CD4-positive, CD25-positive, alpha-beta regulatory T cell (primary cell): ENCODE measurements around the gene CRB2. TPM values are rescaled to one million over a fixed set of nuclear protein-coding genes. Genes with fewer than 3 reads are reported as not detected.
A peak's percentile ranks its signal among the peaks of the same experiment; 100 is the strongest.

ENCODE experiments used
- ATAC-seq, 2 donors: fragments of 150-1000 bp; cut with Tn5 transposase; one replicate each; pipeline ENCODE4 v1.10.0; 2021; ENCODE audit warnings: low read depth in 2 of 2, moderate number of reproducible peaks in 2 of 2, moderate library complexity in 1 of 2
- DNase-seq, 3 donors: peaks; one replicate each; pipeline versions ENCODE4 v3.0.0 to v3.0.0-alpha.2; 2012 to 2022; ENCODE audit warnings: mixed read lengths in 1 of 3
- H3K27ac ChIP-seq: one replicate; pipeline ENCODE4 v1.7.0; 2013; ENCODE audit warnings: mild to moderate bottlenecking, low read length; ENCODE audit not compliant: insufficient read depth, poor library complexity, severe bottlenecking
- H3K27me3 ChIP-seq: one replicate; pipeline ENCODE4 v1.7.0; 2013; ENCODE audit warnings: low read length; ENCODE audit not compliant: control insufficient read depth, insufficient read depth
- H3K36me3 ChIP-seq: one replicate; pipeline ENCODE4 v1.7.0; 2013; ENCODE audit warnings: mild to moderate bottlenecking, low read length, moderate library complexity; ENCODE audit not compliant: control insufficient read depth, insufficient read depth
- H3K4me1 ChIP-seq: 2 replicates; pipeline ENCODE4 v1.7.0; 2013; ENCODE audit warnings: mild to moderate bottlenecking, low read length; ENCODE audit not compliant: insufficient read depth, control insufficient read depth, poor library complexity, severe bottlenecking
- H3K4me3 ChIP-seq: one replicate; pipeline ENCODE4 v1.7.0; 2013; ENCODE audit warnings: low read depth, mild to moderate bottlenecking, low read length, moderate library complexity
- H3K9me3 ChIP-seq, 2 experiments: 1 replicate in 1 of 2; 2 replicates in 1 of 2; pipeline ENCODE4 v1.7.0; 2013; ENCODE audit warnings: low read length in 2 of 2, mild to moderate bottlenecking in 1 of 2, moderate library complexity in 1 of 2; ENCODE audit not compliant: control insufficient read depth in 2 of 2
- H3K27ac Mint-ChIP-seq, 3 donors: one replicate each; pipeline ENCODE4 v1.8.0; 2020 to 2022; ENCODE audit warnings: mild to moderate bottlenecking in 3 of 3, mixed read lengths in 3 of 3, moderate library complexity in 2 of 3
- H3K27me3 Mint-ChIP-seq: one replicate; pipeline ENCODE4 v1.8.0; 2022; ENCODE audit warnings: mild to moderate bottlenecking, mixed read lengths
- H3K36me3 Mint-ChIP-seq: one replicate; pipeline ENCODE4 v1.8.0; 2020; ENCODE audit warnings: mixed read lengths
- H3K4me1 Mint-ChIP-seq, 4 donors: one replicate each; pipeline ENCODE4 v1.8.0; 2020 to 2022; ENCODE audit warnings: mixed read lengths in 4 of 4, mild to moderate bottlenecking in 1 of 4
- H3K4me3 Mint-ChIP-seq, 4 donors: one replicate each; pipeline ENCODE4 v1.8.0; 2020 to 2022; ENCODE audit warnings: mild to moderate bottlenecking in 4 of 4, mixed read lengths in 4 of 4, moderate library complexity in 3 of 4
- H3K9me3 Mint-ChIP-seq, 7 donors: one replicate each; pipeline ENCODE4 v1.8.0; 2020 to 2022; ENCODE audit warnings: mixed read lengths in 7 of 7, mild to moderate bottlenecking in 3 of 7, moderate library complexity in 2 of 7
- polyA plus RNA-seq, 4 donors: library from polyadenylated mRNA; unstranded; fragments of 300-500 nt; fragmentation: Illumina TruSeq; gene quantifications; one replicate each; pipeline ENCODE4 v1.2.3, GENCODE V29; 2021
- total RNA-seq: library from RNA; stranded (reverse); gene quantifications from one replicate; pipeline ENCODE4 v1.2.3, GENCODE V29; 2022

The CRB2 gene
- total and polyA plus RNA-seq, 5 donors from 2014 or later: 0.03 TPM; not detected in 4

DNA sequence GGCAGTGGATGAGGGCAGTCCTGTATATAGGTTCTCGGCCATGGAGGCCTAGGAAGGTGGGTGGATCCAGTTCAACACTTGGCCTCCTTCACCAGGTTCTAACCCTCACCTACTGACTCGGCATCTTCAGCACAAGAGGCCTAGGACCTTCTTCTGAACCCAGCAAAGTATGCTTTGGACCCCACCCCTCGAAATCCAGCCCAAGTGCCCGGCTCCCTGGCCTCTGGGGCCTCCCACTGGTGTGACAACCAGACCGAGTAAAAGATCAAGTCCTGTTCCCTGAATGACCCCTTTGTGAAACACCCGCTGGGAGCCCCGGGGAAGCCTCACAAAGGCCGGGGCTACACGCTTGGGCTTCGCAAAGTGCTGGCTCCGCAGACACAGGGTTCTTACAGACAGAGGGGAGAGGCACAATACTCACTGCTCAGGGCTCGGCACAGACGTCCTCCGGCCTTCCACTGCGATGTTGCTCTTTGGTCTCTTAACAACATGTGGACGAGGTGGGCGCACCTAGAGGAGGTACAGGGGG, 47.0 kb downstream of the CRB2 start:
- H3K4me1 Mint-ChIP-seq: peaks cover 0 to 6% (median 0%) of the 10 kb centered on the region in 4 donors
- Histone ChIP-seq H3K9me3 (no peaks in the 10 kb centered on the region), H3K27ac (no peak overlapping the region), H3K4me3 (no peak overlapping the region), H3K36me3 (no peaks in the 10 kb centered on the region), H3K27me3 (no peaks in the 10 kb centered on the region), H3K4me1 (no peaks in the 10 kb centered on the region)
- no peak overlapping the region for H3K27ac Mint-ChIP-seq
- ATAC-seq (no peak), DNase-seq (no peak)
- H3K4me3 Mint-ChIP-seq: no peak overlapping the region
- no peaks in the 10 kb centered on the region for H3K27me3 Mint-ChIP-seq
- H3K9me3 Mint-ChIP-seq: no peaks in the 10 kb centered on the region
- H3K36me3 Mint-ChIP-seq: peaks cover 6% of the 10 kb centered on the region

GRCh38 chr9:123406016-123406415, 50.0 kb downstream of the CRB2 start:
- no peaks in the 10 kb centered on the region for H3K4me1 ChIP-seq
- no peak overlapping the region for H3K27ac ChIP-seq
- Mint-ChIP-seq H3K4me3 (no peak overlapping the region), H3K9me3 (no peaks in the 10 kb centered on the region), H3K27me3 (no peaks in the 10 kb centered on the region), H3K27ac (peak overlapping the region in 1 of 3 donors; percentile 82), H3K36me3 (no peaks in the 10 kb centered on the region), H3K4me1 (peaks cover 0 to 6% (median 0%) of the 10 kb centered on the region in 4 donors)
- H3K4me3 ChIP-seq: no peak overlapping the region
- no peaks in the 10 kb centered on the region for H3K27me3 ChIP-seq
- no peak for DNase-seq
- no peaks in the 10 kb centered on the region for H3K36me3 ChIP-seq
- no peak for ATAC-seq
- H3K9me3 ChIP-seq: no peaks in the 10 kb centered on the region

- Histone ChIP-seq H3K4me3 (no peak overlapping the region), H3K4me1 (no peaks in the 10 kb centered on the region), H3K9me3 (no peaks in the 10 kb centered on the region), H3K27ac (no peak overlapping the region), H3K27me3 (no peaks in the 10 kb centered on the region), H3K36me3 (no peaks in the 10 kb centered on the region)
- Mint-ChIP-seq H3K4me3 (no peak overlapping the region), H3K4me1 (peaks cover 0 to 6% (median 0%) of the 10 kb centered on the region in 4 donors), H3K27me3 (no peaks in the 10 kb centered on the region), H3K36me3 (no peaks in the 10 kb centered on the region), H3K27ac (peak overlapping the region in 1 of 3 donors; percentile 87), H3K9me3 (no peaks in the 10 kb centered on the region)
- DNase-seq (no peak), ATAC-seq (no peak)
Measured at GRCh38 chr9:123406691-123407216, 50.8 kb downstream of the CRB2 start.

DNA sequence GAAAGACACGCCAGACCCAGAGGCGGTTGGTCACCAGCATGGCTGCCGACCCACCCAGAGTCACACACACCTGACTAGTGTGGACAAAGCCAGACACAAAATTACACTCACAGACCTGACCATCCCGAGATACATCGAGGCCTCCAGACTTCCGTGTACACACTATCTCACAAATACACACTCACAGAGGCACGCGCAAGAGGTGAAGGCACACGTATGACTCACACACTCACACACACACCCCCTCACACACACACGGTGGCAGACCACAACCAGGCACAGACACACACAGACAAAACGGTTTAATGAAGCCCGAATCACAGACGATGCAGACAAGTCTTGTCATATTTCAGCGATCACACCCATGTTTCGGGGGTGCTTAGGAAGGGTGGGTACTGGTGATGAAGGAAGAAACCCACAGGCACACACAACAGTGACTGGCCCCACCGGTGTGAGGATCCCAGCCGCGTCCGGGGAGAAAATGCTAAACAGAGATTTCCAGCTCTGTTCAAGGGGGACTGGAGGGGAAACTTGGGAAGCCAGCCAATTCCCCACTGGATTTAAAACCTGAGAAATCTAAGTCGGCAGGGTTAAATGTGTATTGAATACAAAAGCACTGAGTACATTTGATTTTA, 51.3 kb downstream of the CRB2 start:
- ATAC-seq (no peak), DNase-seq (no peak)
- Mint-ChIP-seq H3K36me3 (no peaks in the 10 kb centered on the region), H3K27me3 (no peaks in the 10 kb centered on the region), H3K4me1 (peaks cover 0 to 6% (median 0%) of the 10 kb centered on the region in 4 donors), H3K4me3 (no peak overlapping the region), H3K27ac (peak overlapping the region in 1 of 3 donors; percentile 87), H3K9me3 (no peaks in the 10 kb centered on the region)
- no peak overlapping the region for H3K27ac ChIP-seq
- H3K4me3 ChIP-seq: no peak overlapping the region
- no peaks in the 10 kb centered on the region for H3K9me3 ChIP-seq
- H3K36me3 ChIP-seq: no peaks in the 10 kb centered on the region
- no peaks in the 10 kb centered on the region for H3K27me3 ChIP-seq
- no peaks in the 10 kb centered on the region for H3K4me1 ChIP-seq

DNA sequence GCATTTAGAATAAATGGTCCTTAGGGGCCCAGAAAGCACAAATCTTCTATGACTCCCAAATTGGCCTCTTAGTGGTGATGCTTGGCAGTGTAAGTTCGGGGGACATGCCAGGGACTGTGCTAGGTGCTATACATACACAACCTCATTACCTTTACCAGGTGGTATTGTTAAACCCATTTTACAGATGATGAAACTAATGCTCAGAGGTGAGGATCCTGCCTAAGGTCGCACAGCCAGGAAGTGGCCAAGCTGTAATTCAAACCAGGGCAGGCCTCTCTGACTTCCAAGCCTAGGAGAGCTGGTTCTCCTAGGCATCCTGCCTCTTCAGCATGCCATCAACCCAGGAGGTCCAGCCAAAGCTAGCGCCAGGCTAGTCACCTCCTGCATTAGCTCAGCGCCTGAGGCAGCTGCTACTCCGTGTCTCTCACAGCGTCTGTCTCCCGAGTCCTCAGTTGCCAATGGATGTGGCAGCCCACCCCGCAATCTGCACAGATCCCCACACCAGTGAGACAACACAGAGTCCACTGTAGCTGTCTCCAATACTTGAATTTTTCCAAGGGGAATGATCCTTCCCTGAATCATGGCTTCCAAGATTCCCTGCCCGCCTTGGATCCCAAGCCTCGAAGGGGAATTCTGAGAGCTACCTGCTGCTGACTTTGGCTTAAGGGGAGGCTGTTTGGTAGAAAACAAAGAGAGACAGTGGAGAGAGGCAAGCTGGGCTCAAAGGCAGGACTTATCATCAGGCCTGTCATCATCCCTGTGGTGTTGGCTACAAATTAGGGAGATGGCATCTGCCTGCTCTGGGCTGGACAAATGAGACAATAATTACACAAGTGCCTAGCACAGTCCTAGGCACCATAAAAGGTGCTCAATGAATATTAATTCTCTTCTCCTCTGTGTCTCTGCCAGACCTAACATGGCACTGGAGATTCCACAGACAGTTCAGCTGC, 52.6 kb downstream of the CRB2 start:
- Histone ChIP-seq H3K4me1 (no peaks in the 10 kb centered on the region), H3K9me3 (no peaks in the 10 kb centered on the region), H3K27ac (no peak overlapping the region), H3K27me3 (no peaks in the 10 kb centered on the region), H3K4me3 (no peak overlapping the region), H3K36me3 (no peaks in the 10 kb centered on the region)
- H3K9me3 Mint-ChIP-seq: no peaks in the 10 kb centered on the region
- H3K4me1 Mint-ChIP-seq: peaks cover 0 to 6% (median 0%) of the 10 kb centered on the region in 4 donors
- DNase-seq (no peak), ATAC-seq (no peak)
- no peaks in the 10 kb centered on the region for H3K27me3 Mint-ChIP-seq
- H3K27ac Mint-ChIP-seq: no peak overlapping the region
- H3K4me3 Mint-ChIP-seq: no peak overlapping the region
- H3K36me3 Mint-ChIP-seq: no peaks in the 10 kb centered on the region

DNA sequence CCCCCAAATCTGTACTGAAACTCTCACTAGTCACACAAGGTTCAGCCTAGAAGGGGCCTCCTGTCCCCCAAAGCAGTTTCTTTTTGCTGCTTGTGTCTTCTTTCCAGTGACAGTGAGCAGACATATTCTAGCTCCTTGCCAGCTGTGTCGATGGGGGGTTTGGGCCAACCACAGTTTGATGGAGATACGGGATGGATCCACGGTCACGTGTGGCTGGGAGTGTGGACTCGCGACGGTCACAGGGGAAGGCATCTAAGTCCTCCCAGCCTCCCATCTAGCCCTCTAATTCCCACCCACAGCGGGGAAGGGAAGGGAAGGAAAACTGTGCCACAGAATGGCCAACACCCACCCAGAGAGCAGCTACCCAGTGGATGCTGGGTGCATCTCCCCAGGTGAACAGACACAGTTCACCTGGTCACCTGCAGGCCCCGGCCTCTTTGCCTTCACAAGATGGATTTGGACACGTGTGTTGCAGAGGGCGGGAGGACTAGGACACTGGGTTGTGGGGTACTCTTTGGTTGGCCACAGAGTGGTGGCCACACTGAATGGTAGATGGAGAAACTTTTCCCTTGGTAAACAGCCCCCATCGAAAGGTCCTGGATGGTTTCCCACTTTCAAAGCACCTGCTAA, 54.4 kb downstream of the CRB2 start:
- Histone ChIP-seq H3K36me3 (no peaks in the 10 kb centered on the region), H3K9me3 (no peaks in the 10 kb centered on the region), H3K27me3 (no peaks in the 10 kb centered on the region), H3K4me1 (no peaks in the 10 kb centered on the region), H3K27ac (no peak overlapping the region), H3K4me3 (no peak overlapping the region)
- H3K27ac Mint-ChIP-seq: no peak overlapping the region
- DNase-seq: no peak
- peaks cover 0 to 10% (median 0%) of the 10 kb centered on the region in 4 donors for H3K4me1 Mint-ChIP-seq
- H3K4me3 Mint-ChIP-seq: no peak overlapping the region
- peaks cover 5% of the 10 kb centered on the region for H3K36me3 Mint-ChIP-seq
- no peak for ATAC-seq
- no peaks in the 10 kb centered on the region for H3K27me3 Mint-ChIP-seq
- no peaks in the 10 kb centered on the region for H3K9me3 Mint-ChIP-seq

DNA sequence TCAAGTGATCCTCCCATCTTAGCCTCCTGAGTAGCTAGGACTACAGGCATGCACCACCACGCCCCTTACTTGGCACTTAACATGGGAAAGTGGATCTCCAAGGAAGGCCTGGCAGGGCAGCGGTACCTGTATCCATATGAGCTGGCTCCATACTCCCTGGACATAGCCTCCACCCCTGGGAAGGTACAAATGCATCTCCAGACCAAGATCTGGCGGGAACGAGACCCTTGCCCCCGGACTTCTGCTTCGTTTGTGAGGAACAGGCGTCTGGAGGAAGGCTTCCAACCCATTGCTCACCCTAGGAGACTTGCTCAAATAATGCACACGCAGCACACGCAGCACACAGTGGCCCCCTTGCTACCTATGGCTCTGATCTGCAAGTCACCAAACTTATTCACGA, 55.2 kb downstream of the CRB2 start:
- Histone ChIP-seq H3K36me3 (no peaks in the 10 kb centered on the region), H3K4me1 (no peaks in the 10 kb centered on the region), H3K27me3 (no peaks in the 10 kb centered on the region), H3K27ac (no peak overlapping the region), H3K9me3 (no peaks in the 10 kb centered on the region), H3K4me3 (no peak overlapping the region)
- peaks cover 0 to 7% (median 0%) of the 10 kb centered on the region in 4 donors for H3K4me1 Mint-ChIP-seq
- DNase-seq: no peak
- no peak for ATAC-seq
- peaks cover 6% of the 10 kb centered on the region for H3K36me3 Mint-ChIP-seq
- no peaks in the 10 kb centered on the region for H3K9me3 Mint-ChIP-seq
- H3K27ac Mint-ChIP-seq: no peak overlapping the region
- H3K27me3 Mint-ChIP-seq: no peaks in the 10 kb centered on the region
- no peak overlapping the region for H3K4me3 Mint-ChIP-seq
